ENCODE data around the gene VPS13D.

VPS13D gene

GRCh38 chr1:12435639-12436344 lies 206.0 kb downstream of the VPS13D start:
- H3K79me2 ChIP-seq (ENCODE audit: insufficient read depth, low read length) = no peaks in the 10 kb centered on the region
- H3K4me1 ChIP-seq (ENCODE audit: insufficient read depth, low read length, severe bottlenecking) = peaks cover 5% of the 10 kb centered on the region
- no peaks in the 10 kb centered on the region for H3K9me3 ChIP-seq (ENCODE audit: low read length)
- no peak overlapping the region for H3K4me3 ChIP-seq (ENCODE audit: low read depth, low read length, poor library complexity, severe bottlenecking)
- H3K9ac ChIP-seq (ENCODE audit: low read length) = no peak overlapping the region
- H2AFZ ChIP-seq (ENCODE audit: low read length) = no peak overlapping the region
- no peaks in the 10 kb centered on the region for H4K20me1 ChIP-seq (ENCODE audit: insufficient read depth, low read length)
- H3K36me3 ChIP-seq (ENCODE audit: insufficient read depth, low read length) = no peaks in the 10 kb centered on the region
- H3F3A ChIP-seq (ENCODE audit: insufficient read depth, low read length) = no peaks in the 10 kb centered on the region
- H3K4me2 ChIP-seq (ENCODE audit: low read length) = no peak overlapping the region
- no peak overlapping the region for H3K27ac ChIP-seq (ENCODE audit: low read depth, low read length, poor library complexity, severe bottlenecking)
- H3K9me2 ChIP-seq (ENCODE audit: low read depth, low read length) = no peaks in the 10 kb centered on the region
- no peak for TF ChIP-seq EZH2 (IDR thresholded peaks at IDR 0.05; ENCODE audit: borderline replicate concordance, low read length)
- no peak for TF ChIP-seq CTCF (IDR thresholded peaks at IDR 0.05; ENCODE audit: low read length)
- H3K27me3 ChIP-seq (ENCODE audit: insufficient read depth, low read length) = no peaks in the 10 kb centered on the region

- no peak overlapping the region for H3K4me2 ChIP-seq (ENCODE audit: low read length)
- H3K9me3 ChIP-seq (ENCODE audit: low read length) = no peaks in the 10 kb centered on the region
- peaks cover 5% of the 10 kb centered on the region for H3K4me1 ChIP-seq (ENCODE audit: insufficient read depth, low read length, severe bottlenecking)
- H3K27ac ChIP-seq (ENCODE audit: low read depth, low read length, poor library complexity, severe bottlenecking) = no peak overlapping the region
- no peak overlapping the region for H3K9ac ChIP-seq (ENCODE audit: low read length)
- H3K9me2 ChIP-seq (ENCODE audit: low read depth, low read length) = no peaks in the 10 kb centered on the region
- no peak for TF ChIP-seq CTCF (IDR thresholded peaks at IDR 0.05; ENCODE audit: low read length)
- no peak for TF ChIP-seq EZH2 (IDR thresholded peaks at IDR 0.05; ENCODE audit: borderline replicate concordance, low read length)
- no peak overlapping the region for H3K4me3 ChIP-seq (ENCODE audit: low read depth, low read length, poor library complexity, severe bottlenecking)
- no peaks in the 10 kb centered on the region for H3K27me3 ChIP-seq (ENCODE audit: insufficient read depth, low read length)
- H3F3A ChIP-seq (ENCODE audit: insufficient read depth, low read length) = no peaks in the 10 kb centered on the region
- H3K79me2 ChIP-seq (ENCODE audit: insufficient read depth, low read length) = no peaks in the 10 kb centered on the region
- no peaks in the 10 kb centered on the region for H3K36me3 ChIP-seq (ENCODE audit: insufficient read depth, low read length)
- H4K20me1 ChIP-seq (ENCODE audit: insufficient read depth, low read length) = no peaks in the 10 kb centered on the region
- H2AFZ ChIP-seq (ENCODE audit: low read length) = no peak overlapping the region
Observed at GRCh38 chr1:12436345-12436658, 206.5 kb downstream of the VPS13D start.

- no peak overlapping the region for H3K27ac ChIP-seq (ENCODE audit: low read depth, low read length, poor library complexity, severe bottlenecking)
- H3K36me3 ChIP-seq (ENCODE audit: insufficient read depth, low read length) = no peaks in the 10 kb centered on the region
- H4K20me1 ChIP-seq (ENCODE audit: insufficient read depth, low read length) = no peaks in the 10 kb centered on the region
- no peaks in the 10 kb centered on the region for H3K79me2 ChIP-seq (ENCODE audit: insufficient read depth, low read length)
- TF ChIP-seq CTCF (IDR thresholded peaks at IDR 0.05; ENCODE audit: low read length) (no peak), EZH2 (IDR thresholded peaks at IDR 0.05; ENCODE audit: borderline replicate concordance, low read length) (no peak)
- H2AFZ ChIP-seq (ENCODE audit: low read length) = no peak overlapping the region
- H3K4me1 ChIP-seq (ENCODE audit: insufficient read depth, low read length, severe bottlenecking) = peaks cover 5% of the 10 kb centered on the region
- no peaks in the 10 kb centered on the region for H3F3A ChIP-seq (ENCODE audit: insufficient read depth, low read length)
- H3K4me3 ChIP-seq (ENCODE audit: low read depth, low read length, poor library complexity, severe bottlenecking) = no peak overlapping the region
- no peaks in the 10 kb centered on the region for H3K27me3 ChIP-seq (ENCODE audit: insufficient read depth, low read length)
- no peak overlapping the region for H3K9ac ChIP-seq (ENCODE audit: low read length)
- H3K4me2 ChIP-seq (ENCODE audit: low read length) = no peak overlapping the region
- H3K9me2 ChIP-seq (ENCODE audit: low read depth, low read length) = no peaks in the 10 kb centered on the region
- H3K9me3 ChIP-seq (ENCODE audit: low read length) = no peaks in the 10 kb centered on the region
Observed at GRCh38 chr1:12436817-12437599, 207.2 kb downstream of the VPS13D start.
